ENCODE measurements around the gene MANEAL.

The MANEAL gene

DNA sequence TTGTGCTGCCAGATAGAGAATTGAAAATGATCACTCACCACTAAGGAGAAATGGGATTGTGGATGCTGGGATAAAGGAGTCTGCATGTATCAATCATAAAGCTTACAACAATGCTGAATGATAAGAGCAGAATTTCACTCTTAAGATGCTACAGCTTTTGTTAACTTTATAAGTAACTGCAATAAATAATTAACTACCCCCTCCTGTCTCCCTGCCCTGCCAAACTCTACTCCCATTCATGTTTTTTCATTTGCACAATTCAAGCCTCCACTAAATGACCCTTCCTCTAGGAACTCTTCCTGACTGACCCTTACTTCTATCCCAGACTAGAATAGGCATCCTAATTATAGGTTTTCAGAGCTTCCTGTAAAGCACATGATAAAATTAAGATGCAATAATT lies 50.9 kb downstream of the MANEAL start:
- H3K36me3 ChIP-seq (ENCODE audit: insufficient read depth, low read length) = peaks cover 26% of the 10 kb centered on the region; the same call in 1 of the 2 replicates
- H3K9me2 ChIP-seq (ENCODE audit: low read depth, low read length) = no peaks in the 10 kb centered on the region
- no peaks in the 10 kb centered on the region for H4K20me1 ChIP-seq (ENCODE audit: insufficient read depth, low read length)
- no peak overlapping the region for H3K4me3 ChIP-seq (ENCODE audit: low read depth, low read length, poor library complexity, severe bottlenecking)
- TF ChIP-seq, protein P1, sequence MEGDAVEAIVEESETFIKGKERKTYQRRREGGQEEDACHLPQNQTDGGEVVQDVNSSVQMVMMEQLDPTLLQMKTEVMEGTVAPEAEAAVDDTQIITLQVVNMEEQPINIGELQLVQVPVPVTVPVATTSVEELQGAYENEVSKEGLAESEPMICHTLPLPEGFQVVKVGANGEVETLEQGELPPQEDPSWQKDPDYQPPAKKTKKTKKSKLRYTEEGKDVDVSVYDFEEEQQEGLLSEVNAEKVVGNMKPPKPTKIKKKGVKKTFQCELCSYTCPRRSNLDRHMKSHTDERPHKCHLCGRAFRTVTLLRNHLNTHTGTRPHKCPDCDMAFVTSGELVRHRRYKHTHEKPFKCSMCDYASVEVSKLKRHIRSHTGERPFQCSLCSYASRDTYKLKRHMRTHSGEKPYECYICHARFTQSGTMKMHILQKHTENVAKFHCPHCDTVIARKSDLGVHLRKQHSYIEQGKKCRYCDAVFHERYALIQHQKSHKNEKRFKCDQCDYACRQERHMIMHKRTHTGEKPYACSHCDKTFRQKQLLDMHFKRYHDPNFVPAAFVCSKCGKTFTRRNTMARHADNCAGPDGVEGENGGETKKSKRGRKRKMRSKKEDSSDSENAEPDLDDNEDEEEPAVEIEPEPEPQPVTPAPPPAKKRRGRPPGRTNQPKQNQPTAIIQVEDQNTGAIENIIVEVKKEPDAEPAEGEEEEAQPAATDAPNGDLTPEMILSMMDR (IDR thresholded peaks at IDR 0.05; ENCODE audit: low read length) = no peak
- no peak for TF ChIP-seq EZH2 (IDR thresholded peaks at IDR 0.05; ENCODE audit: borderline replicate concordance, low read length)
- 0 out of 2 replicates have a peak, but pooled peaks cover 4% of the 10 kb centered on the region for H3K79me2 ChIP-seq (ENCODE audit: insufficient read depth, low read length)
- no peaks in the 10 kb centered on the region for H3F3A ChIP-seq (ENCODE audit: insufficient read depth, low read length)
- H3K9me3 ChIP-seq (ENCODE audit: low read length) = no peaks in the 10 kb centered on the region
- H3K9ac ChIP-seq (ENCODE audit: low read length) = no peak overlapping the region
- H3K27me3 ChIP-seq (ENCODE audit: insufficient read depth, low read length) = no peaks in the 10 kb centered on the region
- no peak overlapping the region for H2AFZ ChIP-seq (ENCODE audit: low read length)
- H3K4me2 ChIP-seq (ENCODE audit: low read length) = no peak overlapping the region
- H3K4me1 ChIP-seq (ENCODE audit: insufficient read depth, low read length, severe bottlenecking) = no peaks in the 10 kb centered on the region
- no peak overlapping the region for H3K27ac ChIP-seq (ENCODE audit: low read depth, low read length, poor library complexity, severe bottlenecking)

DNA sequence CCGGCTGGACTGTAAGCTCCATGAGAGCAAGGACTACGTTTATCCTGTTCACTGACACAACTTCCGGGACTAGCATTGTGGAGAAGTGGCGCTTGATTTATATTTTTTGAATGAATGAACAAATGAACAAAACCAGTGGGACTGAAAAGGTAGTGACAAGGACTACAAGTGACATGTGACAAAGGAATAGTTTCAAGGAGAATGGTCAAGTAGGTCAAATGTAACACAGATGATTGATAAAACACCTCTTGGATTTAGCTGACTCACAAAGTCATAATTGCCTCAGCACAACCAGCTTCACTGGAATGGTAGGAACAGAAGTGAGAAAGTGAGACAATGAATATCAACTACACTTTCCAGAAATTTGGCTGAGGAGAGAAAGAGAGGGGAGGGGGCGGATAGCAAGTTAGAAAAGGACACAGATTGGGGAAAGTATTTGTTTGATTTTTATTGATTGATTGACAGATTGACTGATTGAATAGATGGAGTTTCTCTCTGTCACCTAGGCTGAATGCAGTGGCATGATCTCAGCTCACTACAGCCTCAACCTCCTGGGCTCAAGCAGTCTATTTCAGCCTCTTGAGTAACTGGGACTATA lies 51.5 kb downstream of the MANEAL start:
- Histone ChIP-seq H3K4me2 (ENCODE audit: low read length) (no peak overlapping the region), H3K36me3 (ENCODE audit: insufficient read depth, low read length) (peaks cover 24% of the 10 kb centered on the region; the same call in 1 of the 2 replicates)

DNA sequence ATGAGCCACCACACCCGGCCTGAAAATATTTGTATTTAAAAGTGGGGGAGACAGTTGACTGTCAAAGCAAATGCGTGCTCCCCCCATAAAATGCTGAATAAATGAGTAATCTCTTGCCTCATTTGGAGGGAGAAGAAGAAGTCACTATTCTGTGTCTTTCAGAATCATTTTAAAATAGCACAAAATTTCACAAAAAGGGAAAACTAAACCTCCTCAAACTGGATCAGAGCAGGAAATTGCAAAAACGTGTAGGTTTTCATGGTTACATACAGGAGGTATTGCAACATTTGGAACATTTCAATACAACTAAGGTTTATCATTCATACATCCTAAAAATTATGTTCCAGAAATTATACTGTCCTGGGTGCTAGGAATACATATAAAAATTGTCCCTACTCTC lies 52.1 kb downstream of the MANEAL start:
- Histone ChIP-seq H3K27ac (ENCODE audit: low read depth, low read length, poor library complexity, severe bottlenecking) (no peak overlapping the region), H3K9ac (ENCODE audit: low read length) (no peak overlapping the region), H3K4me2 (ENCODE audit: low read length) (no peak overlapping the region), H3K4me3 (ENCODE audit: low read depth, low read length, poor library complexity, severe bottlenecking) (no peak overlapping the region), H3K9me2 (ENCODE audit: low read depth, low read length) (no peaks in the 10 kb centered on the region), H3K4me1 (ENCODE audit: insufficient read depth, low read length, severe bottlenecking) (no peaks in the 10 kb centered on the region), H3K79me2 (ENCODE audit: insufficient read depth, low read length) (peaks cover 12% of the 10 kb centered on the region), H3K27me3 (ENCODE audit: insufficient read depth, low read length) (no peaks in the 10 kb centered on the region), H3F3A (ENCODE audit: insufficient read depth, low read length) (no peaks in the 10 kb centered on the region), H3K36me3 (ENCODE audit: insufficient read depth, low read length) (peaks cover 24% of the 10 kb centered on the region; the same call in 1 of the 2 replicates), H4K20me1 (ENCODE audit: insufficient read depth, low read length) (no peaks in the 10 kb centered on the region), H3K9me3 (ENCODE audit: low read length) (no peaks in the 10 kb centered on the region), H2AFZ (ENCODE audit: low read length) (no peak overlapping the region)
- TF ChIP-seq EZH2 (IDR thresholded peaks at IDR 0.05; ENCODE audit: borderline replicate concordance, low read length) = no peak
- TF ChIP-seq, protein P1 (IDR thresholded peaks at IDR 0.05; ENCODE audit: low read length) = no peak

More for the DNA sequence above, 51.5 kb downstream of the MANEAL start:
- peaks cover 7% of the 10 kb centered on the region; the same call in 1 of the 2 replicates for H3K79me2 ChIP-seq (ENCODE audit: insufficient read depth, low read length)
- H4K20me1 ChIP-seq (ENCODE audit: insufficient read depth, low read length) = no peaks in the 10 kb centered on the region
- no peaks in the 10 kb centered on the region for H3K27me3 ChIP-seq (ENCODE audit: insufficient read depth, low read length)
- H3K4me3 ChIP-seq (ENCODE audit: low read depth, low read length, poor library complexity, severe bottlenecking) = no peak overlapping the region
- H3K9me2 ChIP-seq (ENCODE audit: low read depth, low read length) = no peaks in the 10 kb centered on the region
- H2AFZ ChIP-seq (ENCODE audit: low read length) = no peak overlapping the region
- H3F3A ChIP-seq (ENCODE audit: insufficient read depth, low read length) = no peaks in the 10 kb centered on the region
- H3K27ac ChIP-seq (ENCODE audit: low read depth, low read length, poor library complexity, severe bottlenecking) = no peak overlapping the region
- no peak overlapping the region for H3K9ac ChIP-seq (ENCODE audit: low read length)
- no peaks in the 10 kb centered on the region for H3K9me3 ChIP-seq (ENCODE audit: low read length)
- no peaks in the 10 kb centered on the region for H3K4me1 ChIP-seq (ENCODE audit: insufficient read depth, low read length, severe bottlenecking)
- TF ChIP-seq, protein P1 (IDR thresholded peaks at IDR 0.05; ENCODE audit: low read length) = no peak
- TF ChIP-seq EZH2 (IDR thresholded peaks at IDR 0.05; ENCODE audit: borderline replicate concordance, low read length) = no peak
